T1000 (cell line): ENCODE data around the gene KCNAB2.

ENCODE experiments used
- DNase-seq: peaks from one replicate; lab custom pipeline; 2025; ENCODE audit warnings: mixed read lengths; lab: John Stamatoyannopoulos, UW

Gene KCNAB2

GRCh38 chr1:6150006-6150938 is 104.6 kb downstream of the KCNAB2 start:
- DNase-seq: no peak
